K562 (cell line): Measurements from ENCODE around the gene CEMP1. TPM values are rescaled to one million over a fixed set of nuclear protein-coding genes. Genes with fewer than 3 reads are reported as not detected.

ENCODE experiments used
- REST ChIP-seq, 2 experiments: fragments of 450-650 bp; formaldehyde crosslinking in 1 of 2; IDR thresholded peaks; 2 replicates each; pipeline versions ENCODE4 v1.4.0 to v1.6.1; 2014 to 2020; ENCODE audit warnings: mild to moderate bottlenecking in 2 of 2, borderline replicate concordance in 1 of 2, low read depth in 1 of 2
- polyA plus RNA-seq, 8 experiments: library from polyadenylated mRNA; depleted of rRNA in 4 of 8; stranded (reverse) in 5 of 8; unstranded in 3 of 8; fragments of >200 nt; fragmentation: Nextera tagmentation in 2 of 8; fragmentation: Illumina TruSeq in 1 of 8; extraction: Ambion mirVana in 2 of 8; extraction: Trizol in 1 of 8; gene quantifications; 2 replicates each; pipeline versions ENCODE4 v1.2.1 to v1.2.3, GENCODE V29; 2011 to 2014; ENCODE audit warnings: inconsistent platforms in 1 of 8, missing spikeins in 1 of 8
- total RNA-seq, 7 experiments: library from RNA; depleted of rRNA in 6 of 7; stranded (reverse); fragments of >200 nt in 6 of 7; fragmentation: Illumina TruSeq in 2 of 7; extraction: Trizol in 2 of 7; gene quantifications; 2 replicates each; pipeline versions ENCODE4 v1.2.1 to v1.2.3, GENCODE V29; 2011 to 2021; ENCODE audit warnings: low replicate concordance in 1 of 7

The CEMP1 gene
- total and polyA plus RNA-seq, 9 of the 15 experiments (the other 6 are each of a cell fraction or from before 2014, with no cell fraction given): 0.05 to 0.45 TPM; not detected in 7

- TF ChIP-seq REST (IDR thresholded peaks at IDR 0.05; ENCODE audit: borderline replicate concordance) (no peak), REST (CRISPR knock-in tag; IDR thresholded peaks at IDR 0.05; ENCODE audit: low read depth) (no peak)
Observed at GRCh38 chr16:2486645-2487516, 44.3 kb downstream of the CEMP1 start (continued).
